Measurements from ENCODE around the gene RBM26.
A peak's percentile ranks its signal among the peaks of the same experiment; 100 is the strongest.

RBM26 gene

DNA sequence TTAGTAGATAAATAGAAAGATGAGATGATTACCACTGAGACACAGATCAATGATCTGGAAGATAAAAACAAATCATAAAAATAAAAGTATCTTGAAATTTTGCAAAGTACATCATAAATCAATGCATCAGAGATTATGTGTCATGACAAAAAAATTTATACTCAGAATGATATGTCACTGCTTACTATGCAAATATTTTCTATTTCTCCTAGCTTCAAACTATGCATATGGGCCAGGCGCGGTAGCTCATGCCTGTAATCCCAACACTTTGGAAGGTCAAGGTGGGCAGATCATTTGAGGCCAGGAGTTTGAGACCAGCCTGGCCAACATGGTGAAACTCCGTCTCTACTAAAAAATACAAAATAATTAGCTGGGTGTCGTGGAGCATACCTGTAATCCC, 17.3 kb upstream of the RBM26 start:
- DNase-seq = no peak

DNA sequence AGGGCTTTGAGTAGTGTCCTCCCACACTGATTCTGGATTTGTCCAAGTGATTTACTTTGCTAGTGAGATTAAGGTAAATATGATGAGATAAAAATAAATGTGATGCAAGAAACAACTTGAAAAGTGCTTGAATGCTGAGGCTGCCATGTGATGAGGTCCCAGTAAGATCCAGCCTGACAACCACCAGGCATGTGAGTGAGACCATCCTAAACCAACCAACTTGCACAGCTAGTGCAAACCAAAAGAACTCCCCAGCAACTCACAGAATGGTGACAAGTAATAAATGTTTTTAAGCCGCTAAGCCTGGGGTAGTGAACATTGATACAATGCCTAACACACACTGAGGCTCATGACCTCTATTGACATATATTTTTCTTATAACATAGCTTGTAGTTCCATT, 13.3 kb upstream of the RBM26 start:
- DNase-seq = no peak

DNA sequence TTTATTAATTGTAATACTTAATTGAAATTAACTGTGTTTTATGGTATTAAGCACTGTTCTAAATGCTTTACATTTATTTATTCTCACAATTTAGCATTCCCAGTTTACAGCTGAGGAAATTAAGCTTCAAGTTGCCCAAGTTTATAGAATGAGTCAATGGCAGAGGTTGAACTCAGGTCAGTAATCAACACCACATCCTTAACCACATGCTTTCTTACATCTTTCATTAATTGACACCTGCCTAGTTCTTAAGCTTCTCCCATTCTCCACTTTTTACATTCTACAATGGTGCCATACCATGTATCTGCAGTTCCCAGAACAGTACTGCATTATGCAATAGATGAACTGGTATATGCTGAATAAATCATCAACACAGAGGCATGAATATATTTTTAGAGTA, 11.7 kb upstream of the RBM26 start:
- DNase-seq = no peak

DNA sequence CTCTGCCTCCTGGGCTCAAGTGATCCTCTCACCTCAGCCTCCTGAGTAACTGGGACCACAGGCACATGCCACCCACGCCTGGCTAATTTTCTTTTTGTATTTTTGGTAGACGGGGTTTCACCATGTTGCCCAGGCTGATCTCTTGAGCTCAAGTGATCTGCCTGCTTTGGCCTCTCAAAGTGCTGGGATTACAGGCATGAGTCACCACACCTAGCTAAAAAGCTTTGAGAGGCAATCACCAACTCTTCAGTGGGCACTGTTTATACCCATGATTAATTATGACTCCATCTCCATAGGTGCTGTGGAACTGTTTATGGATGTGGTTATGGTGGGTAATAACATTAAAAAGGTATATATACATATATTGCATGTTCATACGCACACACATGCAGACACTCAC, 7.5 kb upstream of the RBM26 start:
- no peak for DNase-seq

DNA sequence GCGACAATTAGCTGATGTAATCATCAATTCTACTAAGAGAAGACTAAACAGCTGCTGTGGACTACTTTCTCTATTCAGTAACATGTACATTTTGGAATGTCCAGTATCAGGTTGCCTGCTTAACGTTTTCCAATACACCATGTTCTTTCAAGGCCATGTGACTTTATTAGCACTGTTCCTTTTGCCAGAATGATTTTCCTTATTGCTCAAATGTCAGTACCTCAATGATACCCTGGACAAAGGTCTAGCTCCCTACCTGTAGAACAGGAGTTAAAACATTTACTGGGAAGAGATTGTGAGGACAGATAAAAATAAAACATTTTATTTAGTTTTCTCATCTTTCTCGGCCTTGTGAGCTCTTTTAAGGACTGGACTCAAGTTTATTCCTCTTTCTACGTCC, 3.8 kb upstream of the RBM26 start:
- no peak for DNase-seq

DNA sequence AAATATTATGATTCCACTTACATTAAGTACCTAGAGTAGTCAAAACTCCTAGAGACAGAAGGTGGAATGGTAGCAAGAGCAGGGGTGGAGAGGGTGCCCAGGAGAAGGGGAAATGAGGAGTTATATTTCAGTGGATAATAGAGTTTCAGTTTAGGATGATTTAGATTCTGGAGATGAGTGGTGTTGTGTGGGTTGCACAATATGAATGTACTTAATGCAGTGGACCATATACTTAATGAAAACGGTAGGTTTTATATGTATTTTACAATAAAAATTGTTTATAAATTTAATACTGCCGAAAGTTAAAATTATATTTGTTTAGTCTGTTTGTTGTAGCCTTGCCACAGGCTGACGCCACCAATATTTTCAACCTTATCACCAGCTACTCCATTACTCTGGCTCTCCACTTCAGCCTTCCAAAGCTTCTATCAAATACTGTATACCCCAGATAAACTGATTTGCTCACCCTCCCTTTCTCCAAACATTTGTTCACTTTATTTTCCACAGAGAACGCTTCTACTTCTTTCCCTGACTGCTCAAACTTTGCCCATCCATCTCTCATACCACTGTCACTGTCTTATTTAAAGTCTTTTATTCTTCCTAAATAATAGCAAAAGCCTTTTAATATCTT, 1.4 kb upstream of the RBM26 start:
- no peak for DNase-seq

DNA sequence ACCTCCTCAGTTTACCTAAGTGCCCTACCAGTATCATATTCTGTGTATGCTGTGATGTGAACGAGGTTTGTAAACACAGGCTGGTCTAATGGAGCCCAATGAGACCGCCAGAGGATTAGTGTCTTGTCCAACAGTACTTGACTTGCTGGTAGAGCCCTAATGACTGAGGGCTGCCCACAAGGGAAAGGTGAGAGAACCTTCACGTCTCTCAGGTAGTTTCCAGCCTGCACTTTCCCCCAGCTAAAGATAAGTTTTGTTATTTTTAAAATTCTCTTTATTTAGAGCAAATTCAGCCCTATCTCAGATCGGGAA, 498 bp upstream of the RBM26 start:
- peak in 1 of 56 donors; percentile 52 for DNase-seq

DNA sequence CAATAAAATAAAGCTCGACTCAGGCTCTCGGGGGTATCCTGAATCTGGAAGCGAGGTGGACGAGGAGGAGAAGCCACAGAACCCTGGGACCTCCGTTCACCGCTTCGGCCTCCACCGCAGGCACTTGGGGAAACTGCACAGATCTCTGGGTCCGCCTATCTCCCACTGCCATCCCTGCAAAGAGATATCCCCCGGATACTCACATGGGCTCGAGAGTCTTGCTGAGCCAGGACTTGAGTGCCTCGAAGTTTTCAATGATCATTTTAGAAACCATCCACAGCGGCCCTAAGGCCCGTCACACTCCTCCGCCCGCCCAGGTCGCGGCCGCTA, 589 bp downstream of the RBM26 start:
- peak in 11 of 56 donors; percentile 26 to 61 (median 39) for DNase-seq

DNA sequence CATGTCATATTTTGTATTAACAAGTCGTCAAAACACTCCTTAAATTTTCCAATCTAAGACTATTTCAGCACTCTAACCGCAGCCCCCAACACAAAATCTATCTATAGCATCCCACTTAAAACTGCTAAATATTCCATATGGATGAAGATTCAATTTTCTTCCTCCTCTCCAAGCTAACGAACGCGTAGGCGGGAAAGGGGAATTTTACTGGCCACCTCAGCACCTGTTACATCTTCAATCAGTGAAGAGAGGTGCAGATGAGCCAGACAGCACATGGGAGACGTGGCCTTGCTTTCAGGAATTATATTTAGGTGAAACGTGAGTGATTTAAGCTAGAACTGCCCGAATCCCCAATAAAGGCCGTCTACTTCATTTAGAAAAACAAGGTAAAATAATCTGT, 1.1 kb downstream of the RBM26 start:
- DNase-seq = peak in 4 of 56 donors; percentile 7 to 14 (median 9)

DNA sequence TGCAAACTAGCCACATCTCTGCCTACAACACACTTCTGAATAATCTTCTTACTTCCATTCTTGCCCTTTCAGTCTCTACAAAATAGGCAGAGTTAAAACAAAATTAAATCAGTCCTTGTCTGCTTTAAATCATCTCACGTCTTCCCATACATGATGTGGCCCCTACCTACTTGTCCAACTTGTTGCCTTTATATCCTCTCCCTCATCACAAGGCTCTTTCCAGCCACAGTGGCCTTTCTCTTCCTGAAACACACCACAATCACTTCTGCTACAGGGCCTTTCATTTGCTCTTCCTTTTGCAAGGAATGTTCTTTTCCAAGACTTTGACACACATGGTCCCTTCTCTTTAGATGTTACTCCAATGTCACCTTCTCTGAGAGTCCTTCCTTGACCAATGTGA, 1.7 kb downstream of the RBM26 start:
- no peak for DNase-seq

DNA sequence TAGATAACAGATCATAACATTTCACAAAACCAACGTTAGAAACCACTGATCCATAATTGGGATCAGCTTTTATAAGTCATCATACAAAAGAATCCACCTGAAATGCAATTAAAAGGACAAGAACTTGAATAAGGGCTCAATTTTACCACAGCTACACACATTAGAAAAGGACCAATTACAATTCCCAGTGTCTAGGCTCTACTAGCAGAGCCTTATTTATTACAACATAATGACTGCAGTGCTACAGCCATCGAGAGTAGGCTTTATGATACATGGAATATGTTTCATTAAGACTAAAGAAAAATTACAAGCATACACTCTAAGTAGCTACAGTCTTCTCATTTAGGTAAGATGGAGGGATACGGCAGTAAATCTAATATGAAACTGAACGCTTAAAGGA, 2.9 kb downstream of the RBM26 start:
- DNase-seq = no peak

DNA sequence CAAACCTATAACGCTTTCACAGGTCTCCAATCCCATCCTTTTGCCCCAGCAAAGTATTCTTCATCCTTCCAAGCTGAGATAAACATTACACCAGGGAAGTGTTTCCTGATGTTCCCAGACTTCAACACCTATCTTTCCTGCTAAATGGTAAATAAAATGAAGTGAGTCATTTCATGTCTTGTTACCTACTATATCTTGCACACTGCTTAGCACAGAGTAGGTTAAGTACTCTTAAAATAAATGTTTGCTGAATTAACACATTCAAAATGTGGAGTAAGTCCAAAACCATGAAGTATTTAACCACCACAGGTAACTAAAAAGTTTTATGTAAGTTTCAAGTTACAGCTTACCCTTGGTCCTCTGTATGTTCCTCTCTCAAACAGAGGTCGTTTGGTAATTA, 3.4 kb downstream of the RBM26 start:
- DNase-seq = no peak

DNA sequence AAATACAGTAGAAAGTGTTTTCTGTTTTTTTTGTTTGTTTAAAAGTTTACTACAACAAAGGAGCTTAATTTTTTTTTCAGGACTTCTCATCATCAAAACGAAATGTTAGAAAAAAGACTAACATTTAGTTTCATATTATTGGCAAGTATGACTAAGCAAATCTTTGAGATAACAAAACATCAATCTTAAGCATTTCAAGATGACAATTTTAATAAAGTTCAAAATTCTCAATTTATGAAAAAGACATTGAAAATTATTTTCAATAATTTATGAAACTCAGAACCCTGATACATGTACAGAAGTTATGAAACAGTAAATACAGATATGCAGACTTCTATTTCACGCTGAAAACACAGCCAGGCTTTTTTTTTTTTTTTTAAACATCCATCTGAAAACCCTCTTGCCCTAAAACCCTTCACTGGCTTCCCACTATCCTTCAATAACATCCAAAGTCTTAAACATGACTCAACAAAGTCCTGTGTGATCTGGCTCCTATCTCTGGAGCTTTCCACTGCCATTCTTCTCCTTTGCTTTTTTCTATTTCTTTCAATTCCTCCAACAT, 3.9 kb downstream of the RBM26 start:
- no peak for DNase-seq

DNA sequence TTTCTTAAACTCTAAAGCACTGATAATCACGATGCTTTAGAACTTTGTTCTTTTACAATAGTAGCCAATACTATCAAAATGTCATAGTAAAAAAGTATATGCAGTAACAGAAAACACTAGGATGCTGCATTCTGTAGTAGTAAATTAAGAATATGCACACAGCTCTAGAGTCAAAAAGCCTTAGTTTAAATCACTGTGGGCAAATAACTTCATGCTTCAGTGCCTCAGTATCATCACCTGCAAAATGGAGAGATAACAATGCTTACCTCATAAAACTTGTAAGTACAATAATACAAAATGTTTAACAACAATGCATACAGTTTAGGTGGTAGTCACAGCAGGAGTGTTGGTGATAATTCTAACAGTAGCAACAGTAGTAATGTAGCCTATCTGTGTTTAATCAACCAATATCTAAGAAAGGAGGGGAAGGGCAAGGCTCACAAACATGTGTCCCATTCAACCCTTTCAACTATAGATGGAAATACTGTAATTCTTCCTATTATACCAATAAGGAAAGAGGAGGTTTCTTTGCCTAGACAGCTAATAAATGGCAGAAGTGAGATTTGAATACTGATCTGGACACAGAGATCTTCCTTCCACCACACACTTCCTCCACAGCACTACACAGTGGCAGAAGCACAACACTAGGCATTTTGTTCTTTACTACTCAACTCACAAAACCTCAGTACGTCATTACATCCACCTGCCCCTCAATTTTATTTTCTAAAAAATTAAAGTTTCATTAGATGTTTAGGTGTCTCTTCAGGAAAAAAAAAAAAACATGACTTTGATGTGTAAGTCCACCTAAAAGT, 4.6 kb downstream of the RBM26 start:
- no peak for DNase-seq

DNA sequence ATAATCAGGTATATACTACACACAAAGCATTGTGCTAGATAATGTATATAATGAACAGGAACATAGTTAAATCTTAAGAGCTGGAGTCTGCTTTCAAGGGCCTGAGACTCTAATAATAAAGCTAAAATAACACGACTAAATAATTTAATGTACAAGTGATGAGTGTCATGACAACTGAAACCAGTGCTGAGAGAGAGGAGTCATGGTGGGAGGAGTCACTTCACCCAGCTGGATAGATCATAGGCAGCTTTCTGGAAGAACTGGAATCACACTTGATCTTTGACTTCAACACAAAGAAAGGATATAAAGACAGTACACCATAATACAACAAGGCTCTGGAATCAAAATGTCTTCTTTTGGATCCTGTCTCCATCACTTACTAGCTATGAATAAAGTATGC, 7.1 kb downstream of the RBM26 start:
- no peak for DNase-seq

DNA sequence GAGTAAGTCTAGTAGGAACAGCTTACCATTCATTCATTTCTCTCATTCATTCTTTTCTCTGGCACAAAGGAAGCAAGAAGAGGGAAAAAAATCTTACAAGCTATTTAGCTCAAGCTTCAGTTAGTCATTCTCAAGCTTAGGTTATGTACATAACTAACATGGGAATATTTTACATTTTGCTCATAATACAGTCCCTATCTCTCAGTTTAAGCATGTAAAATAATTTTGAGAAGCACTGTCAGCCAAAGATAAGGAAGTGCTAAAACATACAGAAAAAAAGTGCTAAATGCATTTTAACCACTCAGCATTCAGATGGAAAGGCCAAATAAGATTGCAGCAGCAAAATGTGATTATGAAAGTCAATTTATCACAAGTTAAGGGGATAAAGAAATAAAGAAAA, 7.9 kb downstream of the RBM26 start:
- no peak for DNase-seq

DNA sequence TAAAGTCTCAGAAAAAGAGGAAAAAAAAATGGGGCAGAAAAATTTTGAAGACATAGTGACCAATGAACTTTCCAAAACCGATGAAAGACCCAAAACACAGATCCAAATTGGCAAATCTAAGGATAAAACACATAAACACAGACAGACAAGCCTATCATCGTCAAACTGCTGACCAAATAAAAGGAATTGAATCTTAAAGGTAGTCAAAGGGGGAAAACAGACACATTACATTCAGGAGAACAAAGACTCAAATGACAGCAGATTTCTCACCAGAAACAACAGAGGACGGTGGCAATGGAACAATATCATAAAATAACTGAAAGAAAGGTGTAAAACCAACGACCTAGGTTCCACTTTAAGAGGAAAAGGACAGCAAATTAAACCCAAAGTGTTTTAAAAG, 10.2 kb downstream of the RBM26 start:
- no peak for DNase-seq

DNA sequence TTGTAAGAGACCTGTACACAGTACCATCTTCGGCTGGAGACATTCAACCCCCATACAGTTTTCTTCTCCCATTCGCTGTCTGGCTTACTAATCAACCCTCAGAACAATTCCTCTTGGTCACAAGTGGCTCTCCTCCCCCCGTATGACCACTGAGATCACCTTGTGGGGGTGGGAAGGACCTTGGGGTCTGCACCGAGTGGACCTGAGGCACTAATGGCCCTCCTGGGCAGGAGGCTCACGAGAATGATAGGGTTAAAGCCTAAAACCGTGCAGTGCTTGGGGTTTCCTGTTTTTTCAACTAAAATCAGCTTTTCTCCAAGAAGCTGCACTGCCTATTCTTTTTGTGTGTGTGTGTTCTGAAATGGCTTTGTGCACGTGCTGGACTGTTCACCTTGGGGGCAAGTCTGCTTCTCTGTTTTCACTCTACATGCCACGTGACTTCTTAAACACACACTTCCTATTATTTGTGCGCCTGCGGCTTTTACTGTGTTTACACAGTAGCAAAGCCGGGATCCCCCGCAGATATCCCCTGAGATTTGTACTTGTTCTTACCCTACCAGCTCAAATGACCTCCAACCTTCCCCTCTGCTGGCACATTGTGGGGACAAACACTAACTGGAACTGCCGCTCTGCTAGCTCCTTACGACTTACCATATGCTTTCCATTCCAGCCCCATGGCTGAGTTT, 12.3 kb downstream of the RBM26 start:
- no peak for DNase-seq

DNA sequence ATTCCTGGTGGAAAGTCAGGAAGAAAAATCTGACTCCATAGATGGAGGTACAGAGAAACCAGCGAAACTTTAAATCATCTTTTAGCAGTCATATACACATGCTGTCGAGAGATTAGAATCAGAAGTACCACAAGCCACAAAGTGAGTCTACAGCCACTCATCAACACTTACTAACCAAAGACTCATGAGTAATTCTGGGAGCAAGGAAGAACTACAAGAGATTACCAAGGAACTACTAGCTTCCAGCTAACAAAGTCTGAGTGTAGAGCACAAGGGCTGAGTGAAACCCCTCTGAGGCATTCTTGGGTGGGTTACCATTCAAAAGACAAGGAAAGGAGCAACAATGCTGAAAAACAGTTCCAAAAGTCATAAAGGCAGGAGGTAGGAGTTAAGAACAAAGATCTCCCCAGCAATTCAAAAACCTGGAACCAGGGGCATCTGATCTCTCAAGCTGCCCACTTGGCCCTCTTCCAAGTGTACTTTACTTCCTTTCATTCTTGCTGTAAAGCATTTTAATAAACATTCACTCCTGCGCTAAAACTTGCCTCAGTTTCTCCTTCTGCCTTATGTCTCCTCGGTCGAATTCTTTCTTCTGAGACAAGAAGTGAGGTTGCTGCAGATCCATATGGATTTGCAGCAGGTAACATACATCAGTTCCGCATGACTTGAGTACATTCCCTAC, 13.0 kb downstream of the RBM26 start:
- DNase-seq = no peak

DNA sequence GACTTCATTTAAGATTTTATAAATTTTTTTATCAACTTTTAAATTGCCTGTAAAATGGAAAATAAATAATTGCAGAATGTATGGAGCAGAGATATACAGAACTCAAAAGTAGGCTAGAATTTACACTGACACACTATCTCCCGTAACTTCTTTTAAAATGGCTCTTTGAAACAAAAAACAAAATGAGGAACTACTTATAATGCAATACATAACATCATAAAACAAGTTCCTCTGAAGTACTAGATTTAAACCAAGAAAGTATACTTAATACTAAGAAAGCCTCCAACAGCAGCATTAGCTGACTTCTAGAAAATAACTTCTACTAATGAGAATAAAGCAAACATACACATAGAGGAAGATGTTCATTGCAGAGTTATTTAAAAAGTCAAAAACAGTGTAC, 17.0 kb downstream of the RBM26 start:
- DNase-seq = no peak

DNA sequence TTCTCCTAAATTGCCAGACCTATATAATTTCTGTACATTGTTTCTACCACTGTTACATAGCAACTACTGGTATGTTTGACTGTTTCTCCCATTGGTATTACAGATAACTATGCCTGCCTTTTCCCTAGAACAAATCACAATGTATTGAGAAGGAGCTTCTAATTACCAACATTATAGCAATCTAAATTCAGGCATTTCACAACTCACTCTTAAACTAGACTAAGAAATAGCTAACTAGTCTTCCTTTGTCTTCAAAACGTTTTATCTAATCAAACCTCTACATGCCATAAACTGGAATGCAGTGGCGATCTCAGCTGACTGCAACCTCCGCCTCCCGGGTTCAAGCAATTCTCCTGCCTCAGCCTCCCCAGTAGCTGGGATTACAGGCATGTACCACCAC, 18.2 kb downstream of the RBM26 start:
- no peak for DNase-seq

Measured in amygdala (tissue), 56 donors.